ENCODE results near the gene CHID1. TPM values are rescaled to one million over a fixed set of nuclear protein-coding genes. Genes with fewer than 3 reads are reported as not detected.

Gene CHID1
- total RNA-seq (2021; fragmentation: NEBNext Ultra II Directional; extraction: Animal tissue kit (Norgen Biotek cat#: 25700)) = 78.9 and 81.2 TPM in 2 replicates
- 88.5 and 114 TPM in 2 replicates for polyA plus RNA-seq (2011; rRNA removed)
- 102 TPM for polyA plus RNA-seq (2011; cell fraction: cytosol; rRNA removed)
- 115 TPM for polyA plus RNA-seq (2011; cell fraction: nucleus; rRNA removed)
- polyA plus RNA-seq (2012, experiment 1 of 2) = 55.8 to 87.0 TPM (median 82.0 TPM) in 4 replicates
- 82.1 TPM for polyA plus RNA-seq (2012, experiment 2 of 2)
- 76.3 TPM for polyA plus RNA-seq (2013, experiment 1 of 2)
- 80.1 TPM for polyA plus RNA-seq (2013, experiment 2 of 2)
- 59.6 and 70.2 TPM in 2 replicates for polyA minus RNA-seq (2011; rRNA and poly(A)+ RNA removed)
- 49.1 TPM for polyA minus RNA-seq (2011; cell fraction: cytosol; rRNA and poly(A)+ RNA removed)
- 52.7 TPM for polyA minus RNA-seq (2011; cell fraction: nucleus; rRNA and poly(A)+ RNA removed)
- long read RNA-seq, experiment 1, transcript CHID1-201 (13 exons, 3,374 nt) = major isoform, 12 of 40 reads
- long read RNA-seq, experiment 1, partial matches to known transcripts = 9 of 40 reads
- long read RNA-seq, experiment 1, other reads (novel, unspliced or antisense) = 17 of 40 reads
- long read RNA-seq, experiment 2, transcript CHID1-203 (14 exons, 1,477 nt) = minor isoform, 17 of 68 reads
- long read RNA-seq, experiment 2, transcript CHID1-201 (13 exons, 3,374 nt) = major isoform, 35 of 68 reads
- long read RNA-seq, experiment 2, partial matches to known transcripts = 7 of 68 reads
- long read RNA-seq, experiment 2, other reads (novel, unspliced or antisense) = 7 of 68 reads

DNA sequence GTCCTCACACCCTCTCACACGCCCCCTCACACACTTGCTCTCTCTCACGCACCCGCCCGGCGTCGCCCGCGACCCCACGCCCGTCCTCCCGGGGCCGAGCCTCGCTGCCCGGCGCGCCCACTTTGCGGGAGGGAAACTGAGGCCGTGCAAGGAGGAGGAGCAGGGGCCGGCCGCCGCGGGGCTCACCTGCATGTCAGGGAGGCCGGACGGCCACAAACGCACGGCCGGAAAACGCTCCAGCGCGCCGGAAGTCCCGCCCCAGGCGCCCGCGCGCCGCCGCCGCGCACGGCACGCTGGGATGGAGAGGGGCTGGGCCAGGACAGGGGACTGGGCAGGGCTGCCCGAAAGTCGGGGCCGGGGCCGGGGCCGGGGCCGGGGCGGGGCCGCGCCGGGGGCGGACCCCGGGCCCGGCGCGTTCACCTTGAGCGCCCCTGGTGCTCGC lies at the start of gene CHID1:
Gene CHID1, minus strand, starts transcription at position 222 of the 442 bp plus-strand sequence. CDS start 5,994 bp downstream, outside the sequence.
- H2BK20ac ChIP-seq (ENCODE audit: low read length) = no peak within 1 kb of the TSS
- peak within 1 kb of the TSS; percentile 74 to 97 for H3K4me2 ChIP-seq (ENCODE audit: insufficient read depth in 1 of 2, low read depth in 2 of 2, low read length in 2 of 2)
- FAIRE-seq = no peak
- H3K18ac ChIP-seq (ENCODE audit: extremely low read depth, low read length) = peak within 1 kb of the TSS; percentile 93
- peak within 1 kb of the TSS; percentile 87; the same call in 1 of the 2 replicates for H2BK5ac ChIP-seq (ENCODE audit: low read depth, low read length)
- CTCF ChIA-PET (ENCODE audit: partially characterized antibody) = interaction anchor here (0.6 to 1.7 kb wide), 9 partner anchors 11 to 65 kb away, joined by 3 to 12 read pairs (median 4); no protein-coding TSS in a partner anchor
- peak within 1 kb of the TSS; percentile 91 for H3K4ac ChIP-seq (replicated peaks; ENCODE audit: insufficient read length, low read depth, low read length)
- H3K27ac ChIP-seq (ENCODE audit: low read depth, low read length) = peak within 1 kb of the TSS; percentile 85; the same call in 1 of the 2 replicates
- WGBS, 2 experiments (ENCODE audit: extremely low coverage in 1 of 2, insufficient coverage in 1 of 2, insufficient read length in 1 of 2, insufficient replicate concordance in 2 of 2, low coverage in 1 of 2, low lambda C conversion rate in 2 of 2, missing lambda C conversion rate in 1 of 2) = 0% methylated on average over 13 of the region's 59 CpGs; no CpG with 5 or more reads in 1 of the 2 experiments
- peak within 1 kb of the TSS; percentile 87 for H3K56ac ChIP-seq (replicated peaks; ENCODE audit: insufficient read length, low read depth, low read length)
- peak within 1 kb of the TSS; percentile 94 for H4K8ac ChIP-seq (ENCODE audit: extremely low read depth, insufficient read depth, low read length)
- peak within 1 kb of the TSS; percentile 50; the same call in 1 of the 2 replicates for H2BK15ac ChIP-seq (ENCODE audit: low read length)
- peaks cover 15% of the 10 kb centered on the region for H3K23me2 ChIP-seq (ENCODE audit: low read depth, low read length)
- H3K27me3 ChIP-seq (replicated peaks in 1 of 4; ENCODE audit: control insufficient read depth in 3 of 4, extremely low read depth in 1 of 4, insufficient read depth in 3 of 4, low read length in 3 of 4) = no peaks in the 10 kb centered on the region
- H3K9ac ChIP-seq (replicated peaks in 1 of 4; ENCODE audit: extremely low read depth in 1 of 4, low read depth in 3 of 4, low read length in 3 of 4) = peak within 1 kb of the TSS; percentile 66 to 84 (median 73)
- H2BK12ac ChIP-seq (ENCODE audit: low read depth, low read length) = peak within 1 kb of the TSS; percentile 75; the same call in 1 of the 2 replicates
- H3K79me1 ChIP-seq (ENCODE audit: low read depth, low read length) = peaks cover 22% of the 10 kb centered on the region
- H2BK120ac ChIP-seq (replicated peaks; ENCODE audit: low read depth, low read length) = peak within 1 kb of the TSS; percentile 54
- POLR2A ChIA-PET (ENCODE audit: partially characterized antibody) = interaction anchor here (0.5 to 1.8 kb wide), 12 partner anchors 10 to 164 kb away, joined by 3 to 7 read pairs (median 3); partner anchors contain the start of gene TSPAN4
- H3K9me3 ChIP-seq (ENCODE audit: insufficient read depth in 2 of 2, low read depth in 1 of 2, low read length in 1 of 2) = no peaks in the 10 kb centered on the region
- no peak within 1 kb of the TSS for H3K14ac ChIP-seq (ENCODE audit: insufficient read length)
- H3K4me1 ChIP-seq (replicated peaks in 1 of 4; ENCODE audit: control insufficient read depth in 3 of 4, insufficient read depth in 4 of 4, low read length in 3 of 4) = peaks cover 0 to 14% (median 6%) of the 10 kb centered on the region in 4 experiments; a peak in 6 of 7 replicates
- peaks cover 0 to 5% of the 10 kb centered on the region in 2 experiments for H4K20me1 ChIP-seq (replicated peaks in 1 of 2; ENCODE audit: control insufficient read depth in 1 of 2, insufficient read depth in 2 of 2, low read length in 2 of 2)
- peak within 1 kb of the TSS; percentile 94 for H4K5ac ChIP-seq (ENCODE audit: insufficient read length, low read depth, low read length)
- H3K4me3 ChIP-seq (ENCODE audit: extremely low read depth in 1 of 4, insufficient read depth in 2 of 4, low read depth in 3 of 4, low read length in 4 of 4) = peak within 1 kb of the TSS; percentile 69 to 97 (median 79)
- H2AFZ ChIP-seq (ENCODE audit: low read length) = no peak within 1 kb of the TSS
- peaks cover 0 to 36% of the 10 kb centered on the region in 2 experiments; a peak in 3 of 4 replicates for H3K79me2 ChIP-seq (ENCODE audit: control insufficient read depth in 1 of 2, insufficient read depth in 2 of 2, low read length in 2 of 2)
- peak within 1 kb of the TSS; percentile 84 for H4K91ac ChIP-seq (replicated peaks; ENCODE audit: insufficient read length, low read length)
- DNase-seq (ENCODE audit: low read depth in 1 of 2, low spot score in 2 of 2) = peak; percentile 44 to 95
- no peaks in the 10 kb centered on the region for H3K36me3 ChIP-seq (ENCODE audit: control insufficient read depth in 2 of 4, insufficient read depth in 4 of 4, low read length in 3 of 4)
- no peak within 1 kb of the TSS for H2AK5ac ChIP-seq (ENCODE audit: low read depth, low read length)
- no peak within 1 kb of the TSS for H3K23ac ChIP-seq (ENCODE audit: insufficient read length)
- TF ChIP-seq NANOG (IDR thresholded peaks at IDR 0.05; ENCODE audit: insufficient read depth, low read depth, low read length, poor library complexity, severe bottlenecking) (peak; percentile 19), HDAC6 (IDR thresholded peaks at IDR 0.05; ENCODE audit: low read depth, low read length) (no peak), CBX8 (IDR thresholded peaks at IDR 0.05; ENCODE audit: borderline replicate concordance, low read depth, low read length) (no peak), HDAC2 (IDR thresholded peaks at IDR 0.05; ENCODE audit: borderline replicate concordance in 1 of 2, low read depth in 2 of 2, low read length in 2 of 2) (peak in 1 of 2 experiments; percentile 52; a peak in 1 of 4 replicates), KDM4A (IDR thresholded peaks at IDR 0.05; ENCODE audit: low read depth, low read length, severe bottlenecking) (peak; percentile 20), RNF2 (IDR thresholded peaks at IDR 0.05; ENCODE audit: borderline replicate concordance, low read depth, low read length, missing control alignments, poor library complexity, severe bottlenecking) (no peak), SIX5 (IDR thresholded peaks at IDR 0.05; ENCODE audit: low read depth, low read length) (no peak), TCF12 (IDR thresholded peaks at IDR 0.05; ENCODE audit: low read depth, low read length) (no peak)
